Type B pancreatic cell (in vitro differentiated cells): ENCODE measurements around the gene ELF3. TPM values are rescaled to one million over a fixed set of nuclear protein-coding genes. Genes with fewer than 3 reads are reported as not detected.
A peak's percentile ranks its signal among the peaks of the same experiment; 100 is the strongest.

ENCODE experiments used
- DNase-seq: peaks from one replicate; pipeline ENCODE4 v3.0.0; 2021; ENCODE audit warnings: mixed read lengths; ENCODE audit not compliant: unreplicated experiment; ENCODE audit errors: extremely low spot score
- H3K27ac Mint-ChIP-seq: 2 replicates; pipeline ENCODE4 v1.8.0; 2021; ENCODE audit warnings: mild to moderate bottlenecking, mixed read lengths
- H3K27me3 Mint-ChIP-seq: 2 replicates; pipeline ENCODE4 v1.8.0; 2021; ENCODE audit warnings: mixed read lengths
- H3K36me3 Mint-ChIP-seq: 2 replicates; pipeline ENCODE4 v1.8.0; 2021; ENCODE audit warnings: mixed read lengths
- H3K4me1 Mint-ChIP-seq: one replicate; pipeline ENCODE4 v1.8.0; 2021; ENCODE audit warnings: mixed read lengths; ENCODE audit not compliant: unreplicated experiment
- H3K4me3 Mint-ChIP-seq: 2 replicates; pipeline ENCODE4 v1.8.0; 2021; ENCODE audit warnings: mild to moderate bottlenecking, mixed read lengths
- H3K9me3 Mint-ChIP-seq: 2 replicates; pipeline ENCODE4 v1.8.0; 2021; ENCODE audit warnings: mixed read lengths
- total RNA-seq: library from RNA; stranded (reverse); gene quantifications from 2 replicates; pipeline ENCODE4 v1.2.1, GENCODE V29; 2021; ENCODE audit warnings: low replicate concordance
- TF ChIP-seq, protein P1 (sequence below): fragments of 200-600 bp; sonication (generic); conservative IDR thresholded peaks from 2 replicates; pipeline ENCODE4 v1.5.0; 2021; ENCODE audit warnings: antibody characterized with exemption, mild to moderate bottlenecking

Gene ELF3
- total RNA-seq, 1 donor from 2014 or later: 237 TPM

DNA sequence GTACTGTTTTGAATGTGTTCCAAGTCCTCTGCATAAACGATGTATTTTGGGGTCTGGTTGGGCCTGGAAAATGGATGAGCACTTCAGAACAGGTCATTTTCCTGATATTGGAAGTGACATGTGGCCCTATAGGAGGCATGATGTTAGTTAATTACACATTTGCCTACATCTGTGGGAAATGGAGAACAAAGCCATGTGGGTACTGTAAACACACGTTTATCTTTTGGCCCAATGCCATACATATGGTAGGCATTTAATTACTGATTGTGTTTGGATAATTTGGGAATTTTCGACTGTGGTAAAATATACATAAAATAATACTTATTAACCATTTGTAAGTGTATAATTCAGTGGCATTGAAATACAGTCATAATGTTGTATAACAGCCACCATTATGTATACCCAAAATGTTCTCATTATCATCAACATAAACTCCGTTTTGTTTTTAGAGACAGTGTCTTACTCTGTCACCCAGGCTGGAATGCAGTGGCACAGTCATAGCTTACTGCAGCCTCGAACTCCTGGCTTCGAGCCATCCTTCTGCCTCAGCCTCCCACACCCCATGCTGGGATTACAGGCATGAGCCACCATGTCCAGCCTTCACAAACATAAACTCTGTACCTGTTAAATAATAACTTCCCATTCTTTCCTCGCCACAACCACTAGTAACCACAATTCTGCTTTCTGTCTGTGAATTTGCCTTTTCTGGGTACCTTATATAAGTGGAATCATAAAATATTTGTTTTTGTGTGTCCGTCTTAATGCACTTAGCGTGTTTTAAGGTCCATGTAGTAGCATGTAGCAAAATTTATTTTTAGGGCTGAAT, 39.8 kb upstream of the ELF3 start:
- Mint-ChIP-seq H3K36me3 (peaks cover 27% of the 10 kb centered on the region), H3K27me3 (no peaks in the 10 kb centered on the region), H3K4me3 (no peak overlapping the region), H3K27ac (no peak overlapping the region), H3K4me1 (no peaks in the 10 kb centered on the region), H3K9me3 (no peaks in the 10 kb centered on the region)
- TF ChIP-seq, protein P1, sequence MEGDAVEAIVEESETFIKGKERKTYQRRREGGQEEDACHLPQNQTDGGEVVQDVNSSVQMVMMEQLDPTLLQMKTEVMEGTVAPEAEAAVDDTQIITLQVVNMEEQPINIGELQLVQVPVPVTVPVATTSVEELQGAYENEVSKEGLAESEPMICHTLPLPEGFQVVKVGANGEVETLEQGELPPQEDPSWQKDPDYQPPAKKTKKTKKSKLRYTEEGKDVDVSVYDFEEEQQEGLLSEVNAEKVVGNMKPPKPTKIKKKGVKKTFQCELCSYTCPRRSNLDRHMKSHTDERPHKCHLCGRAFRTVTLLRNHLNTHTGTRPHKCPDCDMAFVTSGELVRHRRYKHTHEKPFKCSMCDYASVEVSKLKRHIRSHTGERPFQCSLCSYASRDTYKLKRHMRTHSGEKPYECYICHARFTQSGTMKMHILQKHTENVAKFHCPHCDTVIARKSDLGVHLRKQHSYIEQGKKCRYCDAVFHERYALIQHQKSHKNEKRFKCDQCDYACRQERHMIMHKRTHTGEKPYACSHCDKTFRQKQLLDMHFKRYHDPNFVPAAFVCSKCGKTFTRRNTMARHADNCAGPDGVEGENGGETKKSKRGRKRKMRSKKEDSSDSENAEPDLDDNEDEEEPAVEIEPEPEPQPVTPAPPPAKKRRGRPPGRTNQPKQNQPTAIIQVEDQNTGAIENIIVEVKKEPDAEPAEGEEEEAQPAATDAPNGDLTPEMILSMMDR: no peak
- DNase-seq: no peak

DNA sequence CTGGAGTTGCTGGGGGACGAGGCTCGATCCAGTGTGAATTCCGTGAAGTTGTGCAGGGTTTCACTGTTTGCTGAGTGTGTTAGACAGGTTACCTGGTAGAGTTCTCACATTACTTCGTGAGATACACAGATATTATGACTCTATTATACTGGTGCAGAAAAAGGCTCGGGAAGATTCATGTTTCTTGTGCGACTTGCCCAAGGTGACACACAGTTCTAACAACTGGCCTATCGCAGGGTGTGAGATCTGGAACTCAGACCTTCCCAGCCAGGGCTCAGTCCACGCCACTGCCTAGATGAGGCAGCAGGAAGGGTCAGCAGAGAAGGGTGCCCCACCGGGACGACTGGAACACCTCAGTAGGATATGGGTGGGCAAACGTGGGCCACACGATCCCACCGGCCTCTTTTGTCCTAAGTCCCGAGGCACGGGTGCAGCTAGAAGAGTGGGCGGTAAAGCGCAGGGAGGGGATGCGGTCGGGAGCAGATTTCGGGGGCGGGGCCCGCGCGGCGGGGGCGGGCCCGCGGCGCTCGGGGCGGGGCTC, 28.2 kb upstream of the ELF3 start:
- H3K4me3 Mint-ChIP-seq: peak overlapping the region; percentile 98
- no peaks in the 10 kb centered on the region for H3K27me3 Mint-ChIP-seq
- peak; percentile 86 for DNase-seq
- H3K4me1 Mint-ChIP-seq: peaks cover 22% of the 10 kb centered on the region
- H3K9me3 Mint-ChIP-seq: no peaks in the 10 kb centered on the region
- peak overlapping the region; percentile 98 for H3K27ac Mint-ChIP-seq
- peaks cover 5% of the 10 kb centered on the region for H3K36me3 Mint-ChIP-seq
- TF ChIP-seq, protein P1: no peak

DNA sequence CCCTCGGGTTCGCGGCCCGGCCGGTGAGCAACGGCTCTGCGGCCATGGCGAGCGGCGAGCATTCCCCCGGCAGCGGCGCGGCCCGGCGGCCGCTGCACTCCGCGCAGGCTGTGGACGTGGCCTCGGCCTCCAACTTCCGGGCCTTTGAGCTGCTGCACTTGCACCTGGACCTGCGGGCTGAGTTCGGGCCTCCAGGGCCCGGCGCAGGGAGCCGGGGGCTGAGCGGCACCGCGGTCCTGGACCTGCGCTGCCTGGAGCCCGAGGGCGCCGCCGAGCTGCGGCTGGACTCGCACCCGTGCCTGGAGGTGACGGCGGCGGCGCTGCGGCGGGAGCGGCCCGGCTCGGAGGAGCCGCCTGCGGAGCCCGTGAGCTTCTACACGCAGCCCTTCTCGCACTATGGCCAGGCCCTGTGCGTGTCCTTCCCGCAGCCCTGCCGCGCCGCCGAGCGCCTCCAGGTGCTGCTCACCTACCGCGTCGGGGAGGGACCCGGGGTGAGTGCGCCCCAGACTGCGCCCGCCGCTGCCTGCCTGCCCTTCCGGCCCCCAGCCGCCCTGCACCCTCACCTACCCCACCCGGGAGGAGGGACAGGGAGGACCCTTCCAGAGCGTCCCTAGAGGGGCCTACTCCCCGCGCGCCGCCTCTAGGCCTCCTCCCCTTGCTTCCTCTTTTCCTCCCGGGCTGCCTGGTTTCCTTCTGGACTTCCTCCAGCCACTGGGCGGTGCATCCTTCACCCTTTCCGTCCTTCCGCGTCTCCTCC, 27.6 kb upstream of the ELF3 start, which contains the start of gene RNPEP:
RNPEP (plus strand) TSS at position 26 of the 757 bp plus-strand sequence; CDS start at position 45, 19 bp downstream.
- Mint-ChIP-seq H3K27me3 (no peaks in the 10 kb centered on the region), H3K27ac (peak within 1 kb of the TSS; percentile 98), H3K4me3 (peak within 1 kb of the TSS; percentile 98), H3K4me1 (peaks cover 23% of the 10 kb centered on the region), H3K36me3 (peaks cover 5% of the 10 kb centered on the region), H3K9me3 (no peaks in the 10 kb centered on the region)
- peak; percentile 74 for DNase-seq
- TF ChIP-seq, protein P1: peak; percentile 43

DNA sequence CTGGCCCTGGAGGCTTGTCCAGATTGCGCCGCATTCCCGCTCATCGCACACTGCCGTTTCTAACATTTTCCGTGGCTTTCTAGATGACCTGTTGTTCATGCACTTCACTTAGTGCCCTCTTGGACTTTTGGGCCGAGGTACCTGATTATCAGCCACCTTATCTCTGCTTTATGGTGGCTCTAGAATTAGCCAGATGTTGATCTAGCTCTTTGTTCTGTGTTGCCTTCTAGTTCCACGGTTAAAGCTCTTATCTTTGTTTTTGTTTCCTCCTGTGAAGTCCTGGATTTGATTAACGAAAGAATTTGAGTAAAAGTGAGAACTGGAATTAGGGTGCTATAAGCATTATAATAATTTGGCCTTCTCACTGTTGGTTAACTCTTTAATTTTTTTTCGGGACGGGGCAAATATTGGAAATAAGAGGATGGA, 27.0 kb upstream of the ELF3 start:
- Mint-ChIP-seq H3K27ac (peak overlapping the region; percentile 93), H3K9me3 (no peaks in the 10 kb centered on the region), H3K4me1 (peaks cover 23% of the 10 kb centered on the region), H3K36me3 (peaks cover 5% of the 10 kb centered on the region), H3K27me3 (no peaks in the 10 kb centered on the region), H3K4me3 (peak overlapping the region; percentile 97)
- TF ChIP-seq, protein P1: peak; percentile 13
- no peak for DNase-seq

DNA sequence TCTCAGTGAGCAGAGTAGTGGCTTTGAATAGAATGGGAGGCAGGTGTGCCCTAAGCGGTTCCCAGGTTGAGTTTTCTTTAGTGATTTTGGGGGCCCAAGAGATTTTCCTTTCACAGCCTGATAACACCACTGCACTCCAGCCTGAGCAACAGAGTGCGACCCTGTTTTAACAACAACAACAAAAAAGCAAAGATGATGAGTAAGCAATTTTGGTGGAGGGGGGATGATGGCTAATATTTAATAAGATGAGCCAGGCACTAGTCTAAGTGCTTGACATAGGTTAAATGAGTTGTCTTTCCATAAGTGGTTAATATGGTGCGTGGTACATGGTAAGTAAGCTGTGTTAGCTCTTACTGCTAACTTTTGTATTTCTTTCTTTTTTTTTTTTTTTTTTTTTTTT, 25.9 kb upstream of the ELF3 start:
- peak overlapping the region; percentile 97 for H3K4me3 Mint-ChIP-seq
- H3K36me3 Mint-ChIP-seq: peaks cover 8% of the 10 kb centered on the region
- H3K27me3 Mint-ChIP-seq: no peaks in the 10 kb centered on the region
- peak overlapping the region; percentile 54 for H3K27ac Mint-ChIP-seq
- no peak for DNase-seq
- no peaks in the 10 kb centered on the region for H3K9me3 Mint-ChIP-seq
- TF ChIP-seq, protein P1: no peak
- H3K4me1 Mint-ChIP-seq: peaks cover 23% of the 10 kb centered on the region
